IPS DF 4.7 (cell line): ENCODE data around the gene GIMAP2.
"Not testable (repeated sequence)": the region's sequence is repeated elsewhere in the genome, so short reads cannot be mapped to it uniquely, and the experiment has no call there.

Experiments used
- DNase-seq: peaks from one replicate; pipeline ENCODE4 v3.0.0-alpha.2; 2013; ENCODE audit warnings: low spot score; ENCODE audit errors: extremely low read depth

GIMAP2 gene

GRCh38 chr7:150685219-150686029, at the start of gene GIMAP2:
GIMAP2 (plus strand) TSS chr7:150685706; CDS start chr7:150687060, 1,354 bp downstream.
- no peak for DNase-seq

GRCh38 chr7:150641854-150642253, 43.7 kb upstream of the GIMAP2 start:
- DNase-seq, result no peak

- DNase-seq, result no peak
These were observed 42.6 kb upstream of the GIMAP2 start for GRCh38 chr7:150642926-150643325.

- no peak for DNase-seq
These were observed 40.1 kb upstream of the GIMAP2 start for GRCh38 chr7:150645259-150646020.

GRCh38 chr7:150648353-150649079, 37.0 kb upstream of the GIMAP2 start:
- DNase-seq, result no peak

- no peak for DNase-seq
These were observed 36.5 kb upstream of the GIMAP2 start for GRCh38 chr7:150649080-150649385.

- DNase-seq, result no peak
These were observed 30.8 kb upstream of the GIMAP2 start for GRCh38 chr7:150654692-150655091.

- DNase-seq, result no peak
These were observed 29.5 kb upstream of the GIMAP2 start for GRCh38 chr7:150656047-150656446.

GRCh38 chr7:150657526-150657925, 28.0 kb upstream of the GIMAP2 start:
- no peak for DNase-seq

- no peak for DNase-seq
These were observed 24.4 kb upstream of the GIMAP2 start for GRCh38 chr7:150660939-150661613.

GRCh38 chr7:150662821-150663220, 22.7 kb upstream of the GIMAP2 start:
- DNase-seq, result not testable (repeated sequence)

GRCh38 chr7:150663802-150664494, 21.6 kb upstream of the GIMAP2 start:
- no peak for DNase-seq

- no peak for DNase-seq
These were observed 20.3 kb upstream of the GIMAP2 start for GRCh38 chr7:150665089-150665748.

GRCh38 chr7:150665896-150666295, 19.6 kb upstream of the GIMAP2 start:
- no peak for DNase-seq

- no peak for DNase-seq
These were observed 19.1 kb upstream of the GIMAP2 start for GRCh38 chr7:150666412-150666811.

GRCh38 chr7:150668472-150668911, 17.0 kb upstream of the GIMAP2 start:
- DNase-seq, result no peak

GRCh38 chr7:150668977-150669376, 16.5 kb upstream of the GIMAP2 start:
- DNase-seq, result no peak

- DNase-seq, result not testable (repeated sequence)
These were observed 13.5 kb upstream of the GIMAP2 start for GRCh38 chr7:150671798-150672585.

- DNase-seq, result no peak
These were observed 9.8 kb upstream of the GIMAP2 start for GRCh38 chr7:150675714-150676113.
